SK-N-MC (cell line): Measurements from ENCODE around the gene SHISAL1.

Experiments
- EZH2 ChIP-seq: fragments of 200-600 bp; sonication (generic); IDR thresholded peaks from one replicate; pipeline ENCODE4 v1.6.1; 2017; ENCODE audit warnings: antibody characterized with exemption
- FOXP2 ChIP-seq: optimal IDR thresholded peaks from 2 replicates; pipeline ENCODE3; 2011; ENCODE audit warnings: mild to moderate bottlenecking, moderate library complexity; ENCODE audit not compliant: insufficient read depth; ENCODE audit errors: extremely low read length, control extremely low read depth
- POLR2AphosphoS5 ChIP-seq: IDR thresholded peaks from 2 replicates; pipeline ENCODE4 v1.6.1; 2012; ENCODE audit warnings: mild to moderate bottlenecking, low read depth, low read length, borderline replicate concordance

DNA sequence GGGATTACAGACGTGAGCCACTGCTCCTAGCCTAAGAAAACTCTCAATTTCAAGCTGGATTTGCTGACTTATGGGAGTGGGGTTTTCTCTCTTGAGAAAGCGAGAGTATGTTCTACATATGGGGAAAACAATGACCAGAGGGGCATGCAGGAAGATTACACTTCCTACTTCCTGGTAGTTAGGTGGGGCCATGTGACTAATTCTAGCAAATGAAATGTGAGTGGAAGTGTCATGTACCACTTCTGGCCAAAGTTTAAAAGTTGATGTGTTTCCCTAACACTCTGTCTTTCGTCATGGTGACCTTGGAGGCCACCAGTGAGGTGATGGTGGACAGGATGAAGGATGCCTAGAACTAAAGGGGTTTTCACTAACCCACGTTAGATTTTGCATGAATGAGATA is 81.5 kb downstream of the SHISAL1 start:
- no peak for TF ChIP-seq POLR2AphosphoS5
- no peak for TF ChIP-seq EZH2
- no peak for TF ChIP-seq FOXP2
